Stimulated activated naive CD8-positive, alpha-beta T cell treated with anti-CD3 and anti-CD28 coated beads, Interleukin-15, Interleukin-2, amounts not matched to agents 100 ng/mL and 50 ng/mL, for 24 hours (primary cell): ENCODE data around the gene ITGBL1.

Source experiments
- H3K27ac Mint-ChIP-seq: one replicate; pipeline ENCODE4 v1.8.0; 2021; ENCODE audit warnings: mild to moderate bottlenecking, mixed read lengths
- H3K27me3 Mint-ChIP-seq: one replicate; pipeline ENCODE4 v1.8.0; 2021; ENCODE audit warnings: mixed read lengths
- H3K36me3 Mint-ChIP-seq: one replicate; pipeline ENCODE4 v1.8.0; 2021; ENCODE audit warnings: low read depth, mixed read lengths
- H3K4me1 Mint-ChIP-seq: one replicate; pipeline ENCODE4 v1.8.0; 2021; ENCODE audit warnings: low read depth, mixed read lengths
- H3K4me3 Mint-ChIP-seq: one replicate; pipeline ENCODE4 v1.8.0; 2021; ENCODE audit warnings: mild to moderate bottlenecking, mixed read lengths
- H3K9me3 Mint-ChIP-seq: one replicate; pipeline ENCODE4 v1.8.0; 2021; ENCODE audit warnings: mixed read lengths

ITGBL1 gene

DNA sequence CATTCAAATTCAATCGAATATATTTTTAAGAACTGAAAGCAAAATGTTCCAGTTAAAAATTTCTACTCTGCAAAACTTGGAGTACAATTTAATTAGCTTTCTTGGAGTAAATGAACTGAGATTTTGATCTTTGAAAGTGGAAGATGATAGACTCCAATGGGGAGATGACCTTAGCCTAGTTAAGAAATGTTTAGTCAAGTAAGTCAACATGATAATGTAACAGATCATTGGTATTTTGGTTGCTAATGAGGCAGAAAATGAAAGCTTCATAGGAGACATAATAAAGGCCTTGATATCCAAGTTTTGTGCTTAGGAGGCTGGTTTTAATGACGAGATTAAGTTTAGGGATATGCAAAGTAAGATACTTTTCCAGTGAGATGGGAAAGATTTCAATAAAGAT lies 181.7 kb downstream of the ITGBL1 start:
- H3K27ac Mint-ChIP-seq: no peak overlapping the region
- no peaks in the 10 kb centered on the region for H3K4me1 Mint-ChIP-seq
- H3K36me3 Mint-ChIP-seq: no peaks in the 10 kb centered on the region
- H3K9me3 Mint-ChIP-seq: no peaks in the 10 kb centered on the region
- H3K27me3 Mint-ChIP-seq: peaks cover 9% of the 10 kb centered on the region
- H3K4me3 Mint-ChIP-seq: no peak overlapping the region

DNA sequence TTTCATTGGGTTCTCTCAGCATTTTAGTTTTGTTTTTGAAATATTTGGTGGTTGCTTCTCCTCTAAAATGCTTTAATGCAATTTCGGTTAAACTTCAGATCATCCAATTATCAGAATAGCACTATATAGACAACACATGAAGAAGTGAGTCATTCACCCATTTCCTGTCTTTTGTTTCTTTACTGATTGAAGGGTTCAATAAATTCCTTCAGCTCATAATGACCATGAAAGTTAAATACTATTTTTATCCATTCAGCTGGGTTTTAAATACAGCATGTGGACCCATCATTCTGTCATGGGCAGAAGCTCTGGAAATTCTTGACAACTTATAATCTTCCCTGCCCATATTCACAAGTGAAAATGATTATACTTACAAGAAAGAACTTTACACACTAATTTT lies 187.2 kb downstream of the ITGBL1 start:
- no peaks in the 10 kb centered on the region for H3K9me3 Mint-ChIP-seq
- H3K36me3 Mint-ChIP-seq: no peaks in the 10 kb centered on the region
- peaks cover 5% of the 10 kb centered on the region for H3K4me1 Mint-ChIP-seq
- H3K27me3 Mint-ChIP-seq: peaks cover 7% of the 10 kb centered on the region
- H3K4me3 Mint-ChIP-seq: no peak overlapping the region
- H3K27ac Mint-ChIP-seq: no peak overlapping the region

DNA sequence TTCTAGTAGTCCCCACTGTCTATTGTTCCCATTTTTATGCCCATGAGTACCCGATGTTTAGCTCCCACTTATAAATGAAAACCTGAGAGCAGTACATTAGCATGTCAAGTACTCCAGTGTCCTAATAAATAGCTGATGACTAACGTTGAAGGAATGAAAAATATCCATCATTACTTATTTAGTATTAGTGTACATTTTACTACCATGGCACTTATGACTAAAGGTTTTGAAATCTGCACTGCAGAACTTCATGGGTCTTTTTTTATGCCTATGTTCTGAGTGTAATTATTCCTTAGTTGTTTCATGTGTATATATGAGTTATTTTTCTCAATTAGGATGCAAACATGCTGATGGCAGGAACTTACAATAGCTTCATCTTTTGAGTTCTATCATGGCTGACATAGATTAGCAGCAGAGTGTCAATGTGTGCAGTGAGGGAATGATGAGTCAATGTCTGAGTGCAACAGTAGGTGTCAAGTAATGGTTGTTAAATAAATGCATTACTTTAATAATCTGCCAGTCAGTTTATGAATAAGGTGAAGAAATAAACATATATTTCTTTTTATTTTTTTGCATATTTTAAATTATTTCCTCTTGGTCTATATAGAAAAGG lies 188.4 kb downstream of the ITGBL1 start:
- H3K27me3 Mint-ChIP-seq: peaks cover 15% of the 10 kb centered on the region
- no peak overlapping the region for H3K27ac Mint-ChIP-seq
- no peaks in the 10 kb centered on the region for H3K9me3 Mint-ChIP-seq
- H3K4me1 Mint-ChIP-seq: peaks cover 5% of the 10 kb centered on the region
- H3K36me3 Mint-ChIP-seq: no peaks in the 10 kb centered on the region
- H3K4me3 Mint-ChIP-seq: no peak overlapping the region

DNA sequence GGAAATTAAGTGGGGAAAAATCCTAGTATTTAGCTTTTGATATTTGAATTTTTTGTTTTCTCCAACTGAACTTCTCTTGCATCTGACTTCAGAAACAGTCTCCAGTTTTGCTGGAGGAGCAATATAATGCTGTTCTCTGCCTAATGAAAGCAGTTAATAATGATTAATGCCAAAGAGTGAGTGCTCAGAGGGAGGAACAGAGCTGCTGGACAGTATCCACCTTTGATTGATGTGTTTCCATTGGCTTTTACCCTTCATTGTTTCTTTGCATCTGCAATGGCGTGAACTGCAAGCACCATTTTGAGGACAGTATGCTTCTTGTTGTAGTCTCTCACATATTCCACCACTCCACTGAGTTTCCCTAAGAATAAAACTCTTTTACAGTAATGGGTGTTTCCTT lies 193.4 kb downstream of the ITGBL1 start:
- Mint-ChIP-seq H3K4me3 (no peak overlapping the region), H3K27ac (no peak overlapping the region), H3K4me1 (no peaks in the 10 kb centered on the region), H3K36me3 (no peaks in the 10 kb centered on the region), H3K27me3 (peaks cover 20% of the 10 kb centered on the region), H3K9me3 (no peaks in the 10 kb centered on the region)

DNA sequence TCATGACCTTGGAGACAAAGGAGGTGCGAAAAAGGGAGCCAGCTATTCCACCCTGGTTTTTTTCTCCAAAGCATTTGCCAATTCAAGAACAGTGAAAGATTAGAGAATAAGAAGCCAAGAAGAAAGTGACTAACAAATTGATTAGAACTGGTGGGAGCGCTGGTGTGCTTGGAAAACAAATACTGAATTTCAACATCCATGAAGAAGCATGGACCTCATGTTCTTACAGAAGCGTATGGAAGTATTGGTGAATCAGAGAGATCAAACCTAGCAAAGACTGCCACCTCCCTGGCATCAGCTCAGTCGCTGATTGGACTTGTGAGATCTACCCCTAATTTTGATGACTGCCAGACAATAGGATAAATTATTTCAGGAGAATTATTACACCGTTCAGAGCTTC lies 195.3 kb downstream of the ITGBL1 start:
- H3K27me3 Mint-ChIP-seq: peaks cover 25% of the 10 kb centered on the region
- H3K4me1 Mint-ChIP-seq: no peaks in the 10 kb centered on the region
- no peak overlapping the region for H3K4me3 Mint-ChIP-seq
- H3K27ac Mint-ChIP-seq: no peak overlapping the region
- H3K36me3 Mint-ChIP-seq: no peaks in the 10 kb centered on the region
- H3K9me3 Mint-ChIP-seq: no peaks in the 10 kb centered on the region

DNA sequence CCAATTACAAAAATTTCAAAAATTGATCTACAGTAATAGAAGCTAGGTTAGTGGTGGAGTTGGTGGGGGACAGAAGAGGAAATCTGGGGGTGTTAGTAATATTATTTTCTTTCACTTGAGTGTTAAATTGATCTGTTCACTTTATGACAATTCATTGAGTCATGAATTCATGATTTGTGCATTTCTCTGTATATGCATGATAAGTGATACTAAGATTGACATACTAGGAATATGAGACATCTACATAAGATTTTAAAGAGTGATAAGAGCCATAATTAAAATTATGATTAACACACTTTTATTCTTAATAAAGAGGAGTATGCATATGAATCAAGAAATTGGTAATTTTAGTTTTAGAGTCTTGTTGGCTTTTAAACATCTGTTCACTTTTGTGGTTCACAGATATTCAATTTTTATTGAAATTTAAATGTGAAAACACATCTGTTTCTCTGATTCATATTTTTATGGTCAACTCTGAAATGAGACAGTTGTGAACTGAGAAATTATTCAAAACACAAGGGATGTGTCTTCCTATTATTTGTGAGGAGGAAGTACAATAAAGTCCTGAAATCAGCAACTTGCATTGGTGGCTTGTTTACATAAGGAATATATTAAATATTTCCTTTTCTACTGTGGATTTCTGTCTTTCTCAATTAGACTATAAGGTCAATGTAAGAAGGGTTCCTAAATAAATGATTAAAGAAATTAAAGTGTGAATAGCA lies 196.5 kb downstream of the ITGBL1 start:
- peaks cover 23% of the 10 kb centered on the region for H3K27me3 Mint-ChIP-seq
- H3K9me3 Mint-ChIP-seq: no peaks in the 10 kb centered on the region
- no peaks in the 10 kb centered on the region for H3K36me3 Mint-ChIP-seq
- no peak overlapping the region for H3K27ac Mint-ChIP-seq
- H3K4me3 Mint-ChIP-seq: no peak overlapping the region
- no peaks in the 10 kb centered on the region for H3K4me1 Mint-ChIP-seq

DNA sequence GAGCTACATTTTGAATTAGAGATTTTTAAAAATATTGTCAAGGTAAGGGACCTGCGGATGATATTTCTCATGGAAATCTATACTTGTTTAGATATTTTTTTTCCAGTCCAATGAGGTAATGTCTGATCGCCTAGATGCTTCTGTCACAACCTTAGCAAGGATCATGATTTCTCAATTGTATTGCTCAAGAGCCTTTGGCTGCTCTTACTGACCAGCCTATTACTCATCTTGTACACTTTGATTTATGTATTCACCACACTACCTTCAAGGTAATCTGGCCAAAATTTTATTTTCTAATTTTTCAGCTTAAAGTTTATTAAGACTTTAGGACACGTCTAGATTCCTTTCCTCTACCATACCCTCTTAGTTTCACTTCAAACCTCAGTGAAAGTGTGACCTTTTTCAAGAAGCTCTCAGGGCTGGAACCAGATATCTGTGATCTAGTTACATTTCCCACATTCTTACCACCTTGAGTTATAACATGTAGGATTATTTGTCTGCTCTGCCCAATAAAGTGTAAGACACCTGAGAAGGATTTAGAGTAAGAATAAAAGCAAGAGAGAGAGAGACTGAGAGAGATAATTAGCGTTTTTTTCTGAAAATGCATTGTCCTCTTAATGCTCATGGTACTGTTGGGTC lies 197.1 kb downstream of the ITGBL1 start:
- Mint-ChIP-seq H3K27ac (no peak overlapping the region), H3K4me1 (no peaks in the 10 kb centered on the region), H3K4me3 (no peak overlapping the region), H3K36me3 (no peaks in the 10 kb centered on the region), H3K27me3 (peaks cover 21% of the 10 kb centered on the region), H3K9me3 (no peaks in the 10 kb centered on the region)

DNA sequence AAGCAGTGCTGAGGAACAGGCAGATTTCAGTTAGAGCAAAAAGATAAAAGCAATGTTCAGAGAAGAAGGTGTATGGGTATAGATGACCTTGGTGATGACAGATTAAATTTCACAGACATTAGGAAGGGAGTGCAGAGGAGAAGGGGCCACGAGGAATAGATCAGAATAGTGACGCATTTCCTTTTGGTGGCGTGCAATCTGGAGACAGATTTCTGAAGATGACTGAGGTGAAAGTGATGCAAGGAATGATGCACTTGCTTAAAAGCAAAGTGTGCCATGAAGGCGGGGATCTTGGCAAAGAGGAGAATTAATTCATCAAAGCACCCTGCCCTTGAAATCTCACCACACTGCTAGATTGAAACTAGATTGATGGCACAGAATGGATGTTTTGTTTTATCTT lies 202.4 kb downstream of the ITGBL1 start:
- Mint-ChIP-seq H3K4me1 (no peaks in the 10 kb centered on the region), H3K27ac (no peak overlapping the region), H3K9me3 (no peaks in the 10 kb centered on the region), H3K36me3 (no peaks in the 10 kb centered on the region), H3K4me3 (no peak overlapping the region), H3K27me3 (peaks cover 11% of the 10 kb centered on the region)

DNA sequence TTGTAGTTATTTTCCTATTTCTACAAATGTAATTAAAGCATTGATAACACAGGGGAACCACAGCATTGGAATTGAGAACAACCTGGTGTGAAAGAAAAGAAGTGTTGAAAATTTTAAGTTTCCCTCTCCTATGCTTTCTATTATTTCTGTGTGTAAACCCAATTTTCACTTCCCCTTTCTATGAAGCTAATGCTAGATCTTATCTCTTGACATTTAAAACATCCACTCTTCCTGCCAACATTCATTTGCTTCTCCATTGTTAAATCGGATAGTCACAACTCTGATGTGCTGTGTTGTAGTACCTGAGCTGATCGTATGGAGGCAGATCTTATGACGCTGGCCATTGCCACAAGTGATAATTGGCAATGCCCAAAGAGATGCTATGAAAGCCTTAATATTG lies 203.0 kb downstream of the ITGBL1 start:
- Mint-ChIP-seq H3K27ac (no peak overlapping the region), H3K36me3 (no peaks in the 10 kb centered on the region), H3K4me1 (no peaks in the 10 kb centered on the region), H3K4me3 (no peak overlapping the region), H3K27me3 (peaks cover 11% of the 10 kb centered on the region), H3K9me3 (no peaks in the 10 kb centered on the region)

DNA sequence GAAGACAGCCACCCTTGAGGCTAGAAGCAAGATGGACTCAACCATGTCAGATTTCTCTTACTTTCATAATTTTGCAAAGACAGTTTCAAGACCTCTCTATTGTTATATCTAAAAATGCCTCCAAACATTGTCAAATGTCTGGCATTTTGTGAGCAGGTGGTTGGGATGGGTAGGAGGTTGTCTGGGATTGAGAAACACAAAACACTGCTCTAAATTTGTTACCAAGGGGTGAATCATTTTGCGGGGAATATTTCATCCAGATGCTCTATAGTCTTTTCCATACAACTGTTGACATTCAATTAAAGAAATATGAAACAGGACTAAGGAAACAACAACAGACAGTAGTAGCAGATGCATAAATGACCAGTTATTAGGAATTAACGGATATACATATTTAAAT lies 208.2 kb downstream of the ITGBL1 start:
- no peak overlapping the region for H3K4me3 Mint-ChIP-seq
- no peaks in the 10 kb centered on the region for H3K36me3 Mint-ChIP-seq
- no peak overlapping the region for H3K27ac Mint-ChIP-seq
- no peaks in the 10 kb centered on the region for H3K9me3 Mint-ChIP-seq
- H3K4me1 Mint-ChIP-seq: no peaks in the 10 kb centered on the region
- no peaks in the 10 kb centered on the region for H3K27me3 Mint-ChIP-seq

DNA sequence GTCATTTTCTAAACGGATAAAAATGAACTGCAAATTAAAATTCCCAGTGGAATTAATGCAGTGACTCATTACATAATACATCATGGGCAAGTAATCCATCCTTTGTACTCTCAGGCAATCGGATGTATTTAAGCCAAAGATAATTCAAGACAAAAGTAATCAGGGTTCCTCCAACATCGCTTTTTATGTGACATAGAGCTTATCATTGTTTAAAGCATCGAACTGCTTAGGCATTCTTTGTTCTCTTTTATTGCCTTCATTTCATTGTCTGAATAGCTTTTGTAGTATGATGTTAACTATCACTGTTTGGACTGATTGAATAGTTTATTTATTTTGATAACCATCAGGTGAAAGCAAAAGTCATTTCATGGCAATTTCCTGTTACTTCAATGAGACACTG lies 209.4 kb downstream of the ITGBL1 start:
- H3K4me3 Mint-ChIP-seq: no peak overlapping the region

DNA sequence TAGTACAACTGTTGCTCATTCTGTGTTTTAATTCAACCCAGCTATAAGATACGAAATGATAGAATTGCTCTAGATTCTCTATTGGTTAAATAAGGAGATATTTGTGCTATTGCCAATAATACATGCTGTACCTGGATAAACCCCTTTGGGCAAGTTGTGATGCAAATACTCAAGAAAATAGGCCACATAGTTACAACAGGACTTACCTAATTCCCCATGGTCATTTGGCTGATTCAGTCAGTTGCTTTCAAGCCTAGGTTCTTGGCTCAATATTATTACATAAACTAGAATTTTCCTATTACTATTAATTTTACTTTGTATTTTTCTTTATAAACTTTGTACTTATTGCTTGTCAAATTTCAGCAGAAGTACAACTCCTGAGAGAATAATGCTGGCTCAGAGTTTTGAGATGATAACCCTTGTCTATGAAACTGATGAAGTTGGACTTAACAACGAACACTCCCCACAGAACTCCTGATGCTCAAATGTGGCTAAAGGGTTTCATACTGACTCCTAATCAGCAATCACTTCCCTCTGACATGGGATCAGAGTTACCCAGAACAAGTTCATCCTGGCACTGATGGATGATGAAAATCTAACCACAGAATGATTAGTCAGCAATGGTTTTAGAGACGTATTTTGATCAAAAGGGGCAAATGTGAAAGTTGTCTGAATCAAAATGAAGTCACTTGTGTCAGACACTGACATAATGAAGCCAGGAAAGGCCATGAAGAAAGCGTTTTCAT lies 221.1 kb downstream of the ITGBL1 start:
- Mint-ChIP-seq H3K4me1 (no peaks in the 10 kb centered on the region), H3K4me3 (no peak overlapping the region), H3K36me3 (no peaks in the 10 kb centered on the region), H3K27ac (no peak overlapping the region), H3K27me3 (peaks cover 7% of the 10 kb centered on the region), H3K9me3 (peaks cover 3% of the 10 kb centered on the region)

More for the DNA sequence above, 209.4 kb downstream of the ITGBL1 start:
- Mint-ChIP-seq H3K36me3 (no peaks in the 10 kb centered on the region), H3K27me3 (no peaks in the 10 kb centered on the region), H3K27ac (no peak overlapping the region), H3K4me1 (no peaks in the 10 kb centered on the region), H3K9me3 (peaks cover 4% of the 10 kb centered on the region)

DNA sequence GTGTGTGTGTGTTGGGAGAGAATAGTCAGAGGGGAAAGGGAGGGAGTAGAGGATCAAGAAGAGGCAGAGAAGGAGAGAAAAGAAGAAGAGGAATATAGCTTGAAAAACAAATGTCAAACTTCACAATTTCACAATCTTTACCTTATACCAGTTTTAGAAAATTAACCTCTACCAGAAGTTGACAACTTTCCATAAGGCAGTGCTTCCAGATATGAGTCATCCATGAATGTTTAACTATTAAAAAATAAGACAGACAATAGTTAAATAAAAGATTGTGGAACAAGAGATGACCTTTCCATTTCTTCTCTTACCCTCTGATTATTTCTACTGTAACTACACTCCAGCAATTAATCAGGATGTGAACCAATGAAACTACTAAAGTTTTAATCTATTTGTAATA lies 229.4 kb downstream of the ITGBL1 start:
- Mint-ChIP-seq H3K4me3 (no peak overlapping the region), H3K9me3 (no peaks in the 10 kb centered on the region), H3K27me3 (peaks cover 4% of the 10 kb centered on the region), H3K4me1 (no peaks in the 10 kb centered on the region), H3K36me3 (no peaks in the 10 kb centered on the region), H3K27ac (no peak overlapping the region)

DNA sequence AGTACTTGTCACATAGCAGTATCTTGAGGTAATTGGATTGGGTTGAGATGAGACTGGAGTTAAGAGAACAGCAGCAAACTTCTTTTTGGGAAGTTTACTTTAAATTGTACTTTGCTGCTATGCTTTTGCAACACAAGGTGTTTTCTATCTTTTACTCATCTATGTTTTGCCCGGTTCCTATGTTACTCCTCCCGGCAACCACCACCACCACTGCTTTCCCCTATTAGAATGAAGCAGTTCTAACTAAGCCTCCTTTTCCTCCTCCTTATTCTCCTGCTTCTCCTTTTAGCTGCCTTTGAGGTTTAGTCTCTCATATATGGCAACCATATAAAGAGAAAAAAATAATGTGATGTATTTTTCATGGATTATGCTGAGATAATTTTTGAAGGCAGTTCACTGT lies 233.5 kb downstream of the ITGBL1 start:
- H3K9me3 Mint-ChIP-seq: no peaks in the 10 kb centered on the region
- no peak overlapping the region for H3K27ac Mint-ChIP-seq
- no peaks in the 10 kb centered on the region for H3K36me3 Mint-ChIP-seq
- H3K4me3 Mint-ChIP-seq: no peak overlapping the region
- peaks cover 14% of the 10 kb centered on the region for H3K27me3 Mint-ChIP-seq
- H3K4me1 Mint-ChIP-seq: no peaks in the 10 kb centered on the region

DNA sequence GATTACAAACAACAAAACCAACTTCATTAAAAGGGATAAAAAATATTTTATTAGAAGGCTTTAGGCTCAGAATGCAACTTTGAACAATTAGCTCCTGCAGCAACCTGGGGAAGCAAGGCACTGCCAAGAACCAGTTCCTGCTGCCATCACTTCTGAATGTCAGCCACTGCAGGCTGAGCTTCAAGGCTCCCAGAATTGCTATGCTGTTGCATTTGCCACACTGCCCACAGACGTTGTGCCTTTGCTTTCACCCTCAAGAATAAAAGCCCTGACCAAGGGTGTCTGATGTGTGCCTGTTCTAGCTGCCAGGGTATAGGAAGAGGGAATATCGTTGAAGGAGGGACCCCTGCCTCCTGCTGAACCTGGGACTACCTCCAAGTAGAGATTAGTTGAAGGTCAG lies 238.4 kb downstream of the ITGBL1 start:
- no peaks in the 10 kb centered on the region for H3K9me3 Mint-ChIP-seq
- no peaks in the 10 kb centered on the region for H3K4me1 Mint-ChIP-seq
- H3K27me3 Mint-ChIP-seq: peaks cover 10% of the 10 kb centered on the region
- no peak overlapping the region for H3K27ac Mint-ChIP-seq
- H3K36me3 Mint-ChIP-seq: no peaks in the 10 kb centered on the region
- H3K4me3 Mint-ChIP-seq: no peak overlapping the region
